GM19438 (cell line): ENCODE measurements around the gene HMCN2.

ENCODE experiments used
- ATAC-seq: cut with Tn5 transposase; IDR thresholded peaks from one replicate; pipeline ENCODE4 v1.9.1; 2021; ENCODE audit warnings: low read depth; ENCODE audit not compliant: unreplicated experiment

HMCN2 gene

GRCh38 chr9:130359819-130360218, 94.3 kb downstream of the HMCN2 start:
- no peak for ATAC-seq

DNA sequence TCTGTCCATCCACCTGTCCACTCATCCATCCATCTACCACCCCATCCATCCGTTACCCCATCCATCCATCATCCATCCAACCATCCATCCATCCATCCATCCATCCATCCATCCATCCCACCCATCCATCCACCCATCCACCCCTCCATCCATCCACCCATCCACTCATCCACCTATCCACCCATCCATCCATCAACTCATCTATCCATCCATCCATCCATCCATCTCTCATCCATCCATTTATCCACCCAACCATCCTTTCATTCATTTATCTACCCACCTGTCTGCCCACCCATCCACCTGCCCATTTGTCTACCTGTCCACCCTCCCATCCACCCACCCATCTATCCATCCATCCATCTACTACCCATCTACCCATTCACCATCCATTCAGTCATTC, 95.1 kb downstream of the HMCN2 start:
- no peak for ATAC-seq

DNA sequence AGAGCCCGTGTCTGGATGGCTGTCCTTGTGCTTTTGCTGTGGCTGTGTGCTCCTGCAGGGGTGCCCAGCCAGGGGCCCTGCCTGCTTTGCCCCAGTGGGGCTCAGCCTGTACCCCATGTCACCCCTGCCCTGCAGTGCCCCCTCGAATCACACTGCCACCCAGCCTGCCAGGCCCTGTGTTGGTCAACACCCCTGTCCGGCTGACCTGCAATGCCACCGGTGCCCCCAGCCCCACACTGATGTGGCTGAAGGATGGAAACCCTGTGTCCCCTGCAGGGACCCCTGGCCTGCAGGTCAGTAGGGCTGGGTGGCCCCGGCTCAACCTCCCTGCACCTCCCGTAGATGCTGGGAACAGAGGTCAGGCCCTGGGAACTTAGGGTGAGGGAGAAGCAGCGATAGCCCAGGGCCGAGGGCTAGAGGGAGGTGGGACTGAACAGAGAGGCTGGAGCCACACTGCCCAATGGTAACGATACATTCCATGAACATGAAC, 96.4 kb downstream of the HMCN2 start:
- ATAC-seq = no peak

GRCh38 chr9:130362691-130363090, 97.1 kb downstream of the HMCN2 start:
- no peak for ATAC-seq

- ATAC-seq = no peak
Measured at GRCh38 chr9:130363755-130364404, 98.3 kb downstream of the HMCN2 start.

- no peak for ATAC-seq
Measured at GRCh38 chr9:130364619-130365322, 99.2 kb downstream of the HMCN2 start.

DNA sequence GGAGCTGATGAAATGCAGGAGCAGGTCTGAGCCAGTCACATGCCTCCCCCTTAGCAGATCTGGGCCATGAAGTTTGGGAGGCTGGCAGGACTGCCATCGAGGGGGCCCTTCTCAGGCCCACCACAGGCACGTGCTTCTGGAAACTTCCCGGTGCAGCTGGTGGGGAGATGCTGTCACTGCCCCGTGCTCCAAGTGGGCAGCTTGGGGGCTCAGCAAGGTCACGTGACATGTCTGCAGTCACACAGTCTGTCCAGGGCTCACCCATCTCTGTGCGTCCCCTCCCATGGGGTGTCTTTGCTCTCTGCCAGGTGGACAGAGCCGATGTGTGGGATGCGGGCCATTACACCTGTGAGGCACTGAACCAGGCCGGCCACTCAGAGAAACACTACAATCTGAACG, 99.8 kb downstream of the HMCN2 start:
- no peak for ATAC-seq

DNA sequence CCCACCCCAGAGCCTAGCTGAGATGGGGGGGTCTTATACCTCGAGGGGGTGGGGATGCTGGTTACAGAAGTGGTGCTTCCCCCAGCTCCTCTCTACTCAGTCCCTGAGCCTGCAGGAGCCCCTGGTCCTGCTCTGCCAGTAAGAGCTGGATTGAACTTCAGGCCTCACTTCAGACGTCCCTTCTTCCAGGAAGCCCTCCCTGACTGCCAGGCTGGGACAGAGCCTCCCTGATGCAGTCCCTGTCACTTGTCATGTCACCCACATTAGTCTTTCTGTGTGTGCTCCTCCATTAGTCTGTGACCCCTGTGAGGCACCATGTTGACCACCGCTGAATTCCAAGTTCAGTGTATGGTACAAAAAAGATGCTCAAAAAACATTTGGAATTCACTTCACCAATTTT, 100.5 kb downstream of the HMCN2 start:
- no peak for ATAC-seq

- no peak for ATAC-seq
Measured at GRCh38 chr9:130366888-130367550, 101.5 kb downstream of the HMCN2 start.

GRCh38 chr9:130368631-130369103, 103.1 kb downstream of the HMCN2 start:
- ATAC-seq = no peak

GRCh38 chr9:130370226-130370625, 104.7 kb downstream of the HMCN2 start:
- ATAC-seq = no peak

GRCh38 chr9:130371196-130371966, 105.8 kb downstream of the HMCN2 start:
- no peak for ATAC-seq

DNA sequence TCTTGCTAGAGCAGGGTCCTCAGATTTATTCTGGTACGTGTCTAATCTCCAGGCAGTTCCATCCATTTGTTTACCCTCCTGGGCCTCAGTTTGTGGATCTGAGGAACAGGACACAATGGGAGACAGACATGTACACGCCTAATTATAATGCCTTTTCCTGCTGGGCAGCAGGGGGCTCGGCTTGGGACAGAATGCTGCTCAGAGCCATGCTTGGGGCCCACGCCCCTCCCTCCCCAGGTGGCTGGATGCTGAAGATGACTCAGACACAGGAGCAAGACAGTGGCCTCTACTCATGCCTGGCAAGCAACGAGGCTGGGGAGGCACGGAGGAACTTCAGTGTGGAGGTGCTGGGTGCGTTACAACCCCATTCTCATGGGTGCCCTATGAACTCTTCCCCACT, 106.5 kb downstream of the HMCN2 start:
- ATAC-seq = no peak

- no peak for ATAC-seq
Measured at GRCh38 chr9:130373679-130374325, 108.2 kb downstream of the HMCN2 start.

DNA sequence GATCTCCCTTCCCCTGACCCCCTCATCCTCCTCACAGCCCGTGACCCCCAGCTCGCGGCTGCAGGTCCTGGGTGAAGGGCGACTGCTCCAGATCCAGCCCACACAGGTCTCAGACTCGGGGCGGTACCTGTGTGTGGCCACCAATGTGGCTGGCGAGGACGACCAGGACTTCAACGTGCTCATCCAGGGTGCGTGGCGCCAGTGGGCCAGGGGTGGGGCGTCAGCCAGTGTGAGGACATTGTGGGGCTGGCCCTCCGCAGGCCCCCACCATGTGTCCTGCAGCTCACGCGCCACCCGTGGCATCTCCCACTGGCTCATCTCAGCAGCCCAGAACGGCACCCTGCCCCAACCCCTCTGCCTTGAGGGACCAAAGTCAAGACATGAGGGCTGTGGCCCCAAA, 112.1 kb downstream of the HMCN2 start:
- no peak for ATAC-seq

GRCh38 chr9:130378875-130379648, 113.5 kb downstream of the HMCN2 start:
- ATAC-seq = no peak

- ATAC-seq = no peak
Measured at GRCh38 chr9:130379649-130379970, 114.0 kb downstream of the HMCN2 start.

GRCh38 chr9:130380920-130381469, 115.4 kb downstream of the HMCN2 start:
- no peak for ATAC-seq

DNA sequence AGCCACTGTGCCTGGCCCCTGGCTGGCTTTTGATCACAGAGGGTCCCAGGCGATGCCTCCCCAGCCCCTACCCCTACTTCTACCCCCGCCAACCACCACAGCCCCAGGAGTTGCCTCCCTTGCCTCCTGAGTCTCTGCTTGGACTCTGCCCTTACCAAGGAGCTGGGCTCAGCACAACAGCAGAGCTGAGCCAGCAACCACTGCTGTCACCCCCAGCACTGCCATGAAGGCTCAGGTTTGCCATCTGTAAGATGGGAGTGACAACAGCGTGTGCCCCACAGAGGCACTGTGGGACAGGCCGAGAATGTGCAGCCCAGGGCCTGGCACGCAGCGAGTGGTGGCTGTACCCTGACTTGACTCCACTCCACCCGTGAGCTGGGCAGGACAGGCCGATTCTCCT, 116.1 kb downstream of the HMCN2 start:
- no peak for ATAC-seq
